Activated CD4-positive, alpha-beta T cell treated with anti-CD3 and anti-CD28 coated beads, Interleukin-10, Interleukin-2, amounts not matched to agents 100 ng/mL and 50 ng/mL, durations not matched to agents 16 hours and 8 hours (primary cell): ENCODE results near the gene TNFRSF18.

ENCODE experiments used
- DNase-seq: peaks from one replicate; pipeline ENCODE4 v3.0.0-alpha.2; 2020

The TNFRSF18 gene

DNA sequence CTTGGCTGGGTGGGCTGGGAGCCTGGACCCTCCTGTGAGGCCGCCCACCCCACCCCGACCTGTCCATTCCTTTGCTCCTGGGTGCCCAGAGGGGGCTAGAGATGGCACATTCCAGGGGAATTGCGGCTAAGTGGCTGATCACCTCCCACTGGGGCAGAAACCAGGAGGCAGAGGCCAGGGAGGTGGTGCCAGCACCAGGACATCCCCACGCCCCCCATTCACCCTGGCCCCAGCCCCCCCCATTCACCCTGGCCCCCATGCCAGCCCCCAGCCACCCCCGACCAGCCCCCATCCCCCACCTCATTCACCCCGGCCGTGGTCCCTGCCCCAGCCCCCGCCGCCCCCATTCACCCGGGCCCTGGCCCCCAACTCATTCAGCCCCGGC, 33.9 kb upstream of the TNFRSF18 start:
- DNase-seq: no peak

DNA sequence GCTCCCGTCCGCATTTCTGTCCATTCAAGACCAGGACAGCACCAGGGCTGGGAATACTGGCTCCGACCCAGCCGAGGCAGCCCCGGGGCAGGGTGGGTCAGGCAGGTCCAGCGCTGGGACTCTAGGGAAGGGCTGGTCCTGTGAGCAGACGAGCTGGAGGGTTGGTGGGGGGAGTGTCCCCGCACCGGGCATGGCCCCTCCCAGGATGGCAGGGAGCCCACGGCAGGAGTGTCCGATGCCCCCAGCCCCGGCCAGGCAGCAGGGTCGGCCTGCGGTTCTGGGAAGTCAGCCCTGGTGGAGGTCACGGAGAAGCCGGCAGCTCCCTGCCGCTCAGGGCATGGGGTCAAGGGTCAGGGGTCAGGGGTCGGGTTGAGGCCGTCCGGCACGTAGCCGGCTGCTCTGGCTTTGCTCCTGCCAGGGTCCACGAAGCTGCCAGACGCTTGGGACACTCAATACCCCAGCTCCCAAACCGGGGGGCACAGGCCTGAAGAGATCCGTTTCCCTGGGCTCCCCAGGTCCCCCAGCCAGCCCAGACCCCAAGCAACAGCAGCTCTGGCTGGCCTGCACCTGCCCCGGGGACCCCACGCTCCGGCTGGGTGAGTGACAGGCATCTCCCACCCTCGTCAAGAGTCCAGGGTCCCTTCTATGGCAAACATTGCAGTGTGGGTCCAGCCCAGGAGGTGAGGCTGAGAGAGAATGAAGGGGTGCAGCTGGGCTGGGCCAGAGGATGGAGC, 33.4 kb upstream of the TNFRSF18 start:
- no peak for DNase-seq

DNA sequence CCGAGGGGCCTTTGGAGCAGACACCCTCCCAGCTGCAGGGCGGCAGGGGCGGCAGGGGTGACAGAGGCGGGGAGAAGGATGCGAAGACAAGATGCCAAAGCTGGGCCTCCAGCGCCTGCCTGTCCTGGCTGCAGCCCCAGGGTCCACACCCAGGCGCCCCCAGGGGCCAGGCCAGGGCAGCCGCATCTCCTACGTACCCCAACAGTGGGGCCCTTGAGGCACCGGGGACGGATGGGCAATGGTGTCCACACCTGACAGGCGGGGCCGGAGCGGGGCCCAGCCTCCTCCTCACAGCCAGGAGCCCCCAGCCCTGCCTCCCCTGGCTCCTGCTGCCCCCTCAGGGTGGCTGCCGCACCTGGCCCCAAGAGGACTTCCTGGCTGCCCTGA, 32.8 kb upstream of the TNFRSF18 start:
- no peak for DNase-seq

DNA sequence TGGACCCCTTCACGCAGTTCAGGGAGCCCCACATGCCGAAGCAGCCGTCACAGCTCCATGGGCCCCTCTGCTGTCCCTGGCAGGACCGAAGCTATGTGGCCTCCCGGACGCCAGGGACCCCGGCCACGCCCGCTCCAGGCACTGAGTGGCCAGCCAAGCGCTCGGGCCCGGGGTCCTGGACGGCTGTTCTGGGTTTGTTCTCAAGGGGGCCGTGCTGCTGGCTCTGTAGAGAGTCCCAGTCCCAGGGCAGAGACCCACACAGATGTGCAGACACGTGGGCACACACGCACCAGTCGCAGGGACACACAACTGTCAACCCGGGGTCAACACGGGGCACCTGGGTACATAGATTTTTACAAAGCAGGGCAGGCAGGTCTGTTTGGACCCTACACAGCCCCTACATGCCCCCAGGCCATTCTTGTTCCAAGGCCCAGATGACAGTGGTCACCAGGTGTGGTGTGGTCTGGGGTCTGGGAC, 32.3 kb upstream of the TNFRSF18 start:
- no peak for DNase-seq

DNA sequence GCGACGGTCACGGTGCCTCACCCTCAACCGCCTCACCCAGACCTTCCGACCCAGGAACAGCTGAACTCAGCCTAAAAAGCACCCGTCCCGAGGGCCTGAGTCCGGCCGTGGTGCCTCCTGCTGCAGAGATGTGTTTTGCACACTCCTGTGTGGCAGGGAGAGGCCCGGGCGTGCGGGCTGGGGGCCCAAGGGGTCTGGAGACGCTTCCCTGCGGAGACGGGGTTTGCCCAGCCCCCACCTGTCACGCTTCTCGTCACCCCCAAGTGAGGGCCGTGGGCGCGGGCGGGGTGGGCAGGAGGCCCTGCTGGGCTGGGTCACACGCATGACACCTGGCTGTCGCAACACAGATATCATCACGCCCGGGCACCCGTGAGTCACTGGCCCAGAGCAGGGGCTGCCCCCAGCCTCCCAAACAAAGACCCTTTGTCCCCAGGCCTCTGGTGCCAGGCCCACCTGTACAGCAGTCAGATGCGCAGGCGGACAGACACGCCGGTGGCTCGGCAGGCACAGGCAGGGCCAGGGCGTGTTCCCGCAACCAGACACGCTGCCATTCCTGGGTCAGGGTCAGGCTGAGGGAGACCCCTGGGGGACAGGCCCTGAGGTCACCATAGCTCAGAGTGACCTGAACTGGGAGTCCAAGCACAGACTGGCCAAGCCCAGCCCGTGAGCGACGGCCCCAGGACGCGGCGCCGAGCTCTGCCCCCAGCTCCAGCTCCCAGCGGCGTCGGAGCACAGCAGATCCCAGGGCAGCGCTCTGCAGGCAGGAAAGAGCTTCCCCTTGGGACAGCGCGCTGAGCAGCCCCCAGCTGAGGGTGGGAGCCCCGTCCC, 31.7 kb upstream of the TNFRSF18 start:
- no peak for DNase-seq

DNA sequence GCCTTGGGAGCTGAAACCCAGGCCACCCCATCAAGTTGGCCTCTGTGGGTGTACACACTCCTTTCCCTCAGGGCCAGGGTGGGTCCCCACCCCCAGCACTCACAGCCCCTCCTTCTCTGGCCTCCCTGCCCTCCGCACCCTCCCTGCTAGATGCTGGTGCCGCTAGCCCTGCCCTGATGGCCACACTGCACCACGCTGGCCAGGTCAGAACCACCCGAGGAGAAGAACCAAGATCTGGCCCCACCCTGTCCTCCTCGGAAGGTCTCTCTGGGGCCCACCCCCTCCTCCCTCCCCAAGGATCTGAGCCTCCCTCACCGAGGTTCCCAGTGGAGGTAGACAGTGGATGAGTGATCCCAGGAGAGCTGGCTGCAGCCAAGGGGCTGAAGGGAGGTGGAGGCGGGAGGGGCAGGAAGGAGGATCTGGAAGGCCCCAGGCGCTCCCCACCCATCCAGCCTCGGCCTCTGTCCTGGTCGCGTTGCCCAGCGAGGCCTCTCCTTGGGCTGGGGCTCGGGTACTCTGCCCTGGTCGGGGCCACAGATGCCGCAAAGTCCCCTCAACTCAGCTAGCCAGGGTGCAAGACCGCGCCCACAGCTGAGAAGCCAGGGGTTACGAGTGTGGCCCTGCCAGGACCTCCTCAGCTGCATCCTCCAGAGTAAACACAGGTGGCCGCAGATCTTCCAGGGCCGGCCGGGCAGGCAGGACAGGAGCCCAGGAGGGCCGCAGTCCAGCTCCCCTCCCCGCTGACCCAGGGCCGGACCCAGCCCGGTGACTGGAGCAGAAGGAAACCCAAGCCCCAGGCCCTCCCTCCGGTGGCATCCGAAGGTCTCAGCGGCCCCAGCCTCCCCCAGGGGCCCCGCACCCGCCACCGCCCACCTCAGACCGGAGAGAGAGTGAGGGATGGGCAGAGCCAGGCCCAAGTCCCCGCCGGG, 30.8 kb upstream of the TNFRSF18 start:
- DNase-seq: no peak

DNA sequence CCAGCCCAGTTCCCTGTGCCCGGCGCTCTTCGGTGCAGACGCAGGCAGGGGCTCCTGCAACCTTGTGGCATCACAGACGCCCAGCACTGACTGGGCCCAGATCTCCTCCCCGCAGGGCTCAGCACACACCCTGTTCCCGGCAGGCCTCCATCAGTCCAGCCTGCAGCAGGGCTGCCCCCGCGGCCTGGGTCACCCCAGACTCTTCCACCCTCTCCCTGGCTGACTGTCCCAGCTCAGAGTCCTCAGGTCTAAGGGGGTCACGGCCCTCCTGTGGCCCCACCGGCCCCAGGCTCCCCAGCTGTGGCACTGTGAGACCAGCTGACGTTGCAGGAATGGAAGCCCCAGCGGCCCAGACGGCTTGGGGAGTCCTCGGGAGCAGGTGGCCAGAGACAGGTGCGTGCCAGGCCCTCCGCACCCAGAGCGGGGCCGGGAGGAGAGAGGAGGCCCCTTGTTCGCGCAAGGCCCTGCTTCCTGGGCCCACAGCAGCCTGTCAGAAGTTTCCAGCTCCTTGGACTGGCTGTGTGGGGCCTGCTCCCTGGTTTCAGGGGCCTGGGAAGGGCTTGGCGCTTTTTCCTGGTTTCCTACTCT, 29.9 kb upstream of the TNFRSF18 start:
- DNase-seq: no peak

DNA sequence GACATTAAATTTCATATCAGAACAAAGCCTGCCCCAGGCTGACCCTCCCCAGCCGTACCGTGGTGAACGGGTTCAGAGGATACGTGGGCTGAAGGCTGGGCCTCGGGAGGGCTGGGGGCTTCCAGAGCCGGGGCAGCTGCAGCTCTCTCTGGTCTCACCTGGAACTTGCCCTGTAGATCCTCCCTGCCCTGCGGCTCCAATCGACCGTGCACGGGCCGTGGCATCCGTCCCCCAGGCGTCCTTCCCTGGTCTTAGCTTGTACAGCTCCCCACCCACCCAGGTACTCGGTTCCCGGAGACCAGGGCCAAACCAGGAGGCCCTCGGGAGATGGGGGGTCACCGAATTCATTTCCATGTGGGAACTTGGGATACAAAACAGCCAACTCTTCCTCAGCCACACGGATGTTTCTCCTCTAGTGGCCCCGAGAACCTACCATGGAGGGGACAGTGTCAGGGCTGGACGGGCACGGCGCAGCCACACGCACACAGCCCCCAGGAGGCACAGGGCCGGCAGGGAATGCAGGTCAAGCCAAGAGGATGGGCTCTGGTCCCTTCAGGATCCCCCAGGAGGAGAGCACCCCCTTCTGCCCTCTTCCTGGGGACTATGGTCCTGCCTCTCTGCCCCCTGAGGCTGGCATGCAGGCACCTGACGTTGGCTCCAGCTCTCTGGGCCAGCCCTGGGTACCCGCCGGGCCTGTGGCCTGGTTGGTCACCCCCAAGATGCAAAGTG, 28.8 kb upstream of the TNFRSF18 start:
- no peak for DNase-seq

DNA sequence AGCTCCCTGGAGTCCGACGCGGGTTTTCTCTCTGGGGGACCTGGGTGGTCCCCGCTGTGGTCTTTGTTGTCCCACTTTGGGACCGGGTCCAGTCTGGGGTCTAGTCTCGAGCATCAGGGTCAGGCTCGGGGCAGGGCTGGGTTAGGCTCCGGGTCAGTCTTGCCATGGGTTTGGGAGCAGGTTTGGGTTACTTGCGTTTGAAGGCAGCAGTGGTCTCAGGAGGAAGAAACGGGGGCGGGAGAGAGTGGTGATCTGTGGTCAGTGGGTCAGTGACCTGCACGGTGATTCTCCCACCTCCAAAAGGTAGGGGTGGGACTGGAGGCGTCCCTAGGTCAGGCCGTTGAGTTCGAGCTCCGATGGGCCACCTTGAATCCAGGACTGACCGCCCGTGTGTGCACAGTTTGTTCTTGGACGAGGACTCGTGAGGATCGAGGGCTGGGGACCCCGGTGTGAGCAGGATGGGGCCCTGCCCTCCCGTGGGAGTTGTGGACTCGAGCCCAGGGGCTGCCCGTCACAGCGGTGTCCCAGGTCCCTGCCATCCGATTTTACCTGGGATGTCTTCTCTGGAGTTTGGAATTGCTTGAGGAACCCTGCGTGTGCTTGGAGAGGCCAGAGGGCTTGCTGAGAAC, 27.9 kb upstream of the TNFRSF18 start:
- DNase-seq: no peak

DNA sequence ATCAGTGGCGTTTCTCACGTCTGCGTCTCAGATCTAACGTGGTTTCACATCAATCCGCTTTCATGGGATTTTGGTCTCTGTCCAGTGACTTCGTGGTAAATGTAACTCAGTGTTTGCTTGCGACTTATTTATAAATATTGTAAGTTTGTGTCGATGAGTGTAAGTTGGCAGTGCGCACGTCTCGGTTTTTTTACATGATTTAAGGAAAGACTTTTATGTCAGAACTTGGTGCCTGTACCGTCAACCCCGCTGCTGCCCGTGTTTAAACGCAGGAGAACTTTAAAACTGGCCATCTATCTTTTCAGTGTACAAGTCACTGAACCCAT, 27.1 kb upstream of the TNFRSF18 start:
- DNase-seq: no peak

DNA sequence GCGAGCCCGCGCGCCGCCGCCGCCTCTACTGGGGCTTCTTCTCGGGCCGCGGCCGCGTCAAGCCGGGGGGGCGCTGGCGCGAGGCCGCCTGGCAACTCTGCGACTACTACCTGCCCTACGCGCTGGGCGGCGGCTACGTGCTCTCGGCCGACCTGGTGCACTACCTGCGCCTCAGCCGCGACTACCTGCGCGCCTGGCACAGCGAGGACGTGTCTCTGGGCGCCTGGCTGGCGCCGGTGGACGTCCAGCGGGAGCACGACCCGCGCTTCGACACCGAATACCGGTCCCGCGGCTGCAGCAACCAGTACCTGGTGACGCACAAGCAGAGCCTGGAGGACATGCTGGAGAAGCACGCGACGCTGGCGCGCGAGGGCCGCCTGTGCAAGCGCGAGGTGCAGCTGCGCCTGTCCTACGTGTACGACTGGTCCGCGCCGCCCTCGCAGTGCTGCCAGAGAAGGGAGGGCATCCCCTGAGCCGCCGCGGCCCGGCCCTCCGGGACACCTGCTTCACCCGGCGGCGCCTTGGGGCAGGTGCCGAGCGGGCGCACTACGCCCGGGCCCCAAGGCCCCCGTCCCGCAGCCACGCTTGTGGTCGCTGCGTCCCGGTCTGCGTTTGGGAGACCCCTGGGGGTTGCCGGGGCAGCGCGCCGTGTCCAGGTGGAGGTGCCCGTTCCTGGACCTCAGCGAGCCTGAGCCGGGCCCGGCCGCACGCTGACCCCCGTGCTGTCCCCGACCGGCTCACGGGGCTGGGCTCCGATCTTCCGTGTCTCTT, 26.6 kb upstream of the TNFRSF18 start:
- DNase-seq: no peak

DNA sequence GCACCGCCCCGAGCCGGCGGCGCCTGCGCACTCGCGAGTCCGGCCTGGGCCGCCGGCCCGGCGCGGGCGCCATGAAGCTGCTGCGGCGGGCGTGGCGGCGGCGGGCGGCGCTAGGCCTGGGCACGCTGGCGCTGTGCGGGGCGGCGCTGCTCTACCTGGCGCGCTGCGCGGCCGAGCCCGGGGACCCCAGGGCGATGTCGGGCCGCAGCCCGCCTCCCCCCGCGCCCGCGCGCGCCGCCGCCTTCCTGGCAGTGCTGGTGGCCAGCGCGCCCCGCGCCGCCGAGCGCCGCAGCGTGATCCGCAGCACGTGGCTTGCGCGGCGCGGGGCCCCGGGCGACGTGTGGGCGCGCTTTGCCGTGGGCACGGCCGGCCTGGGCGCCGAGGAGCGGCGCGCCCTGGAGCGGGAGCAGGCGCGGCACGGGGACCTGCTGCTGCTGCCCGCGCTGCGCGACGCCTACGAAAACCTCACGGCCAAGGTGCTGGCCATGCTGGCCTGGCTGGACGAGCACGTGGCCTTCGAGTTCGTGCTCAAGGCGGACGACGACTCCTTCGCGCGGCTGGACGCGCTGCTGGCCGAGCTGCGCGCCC, 25.9 kb upstream of the TNFRSF18 start, which contains the start of gene B3GALT6:
B3GALT6 (plus strand) TSS at position 30 of the 588 bp plus-strand sequence; CDS start at position 72, 42 bp downstream.
- no peak for DNase-seq

DNA sequence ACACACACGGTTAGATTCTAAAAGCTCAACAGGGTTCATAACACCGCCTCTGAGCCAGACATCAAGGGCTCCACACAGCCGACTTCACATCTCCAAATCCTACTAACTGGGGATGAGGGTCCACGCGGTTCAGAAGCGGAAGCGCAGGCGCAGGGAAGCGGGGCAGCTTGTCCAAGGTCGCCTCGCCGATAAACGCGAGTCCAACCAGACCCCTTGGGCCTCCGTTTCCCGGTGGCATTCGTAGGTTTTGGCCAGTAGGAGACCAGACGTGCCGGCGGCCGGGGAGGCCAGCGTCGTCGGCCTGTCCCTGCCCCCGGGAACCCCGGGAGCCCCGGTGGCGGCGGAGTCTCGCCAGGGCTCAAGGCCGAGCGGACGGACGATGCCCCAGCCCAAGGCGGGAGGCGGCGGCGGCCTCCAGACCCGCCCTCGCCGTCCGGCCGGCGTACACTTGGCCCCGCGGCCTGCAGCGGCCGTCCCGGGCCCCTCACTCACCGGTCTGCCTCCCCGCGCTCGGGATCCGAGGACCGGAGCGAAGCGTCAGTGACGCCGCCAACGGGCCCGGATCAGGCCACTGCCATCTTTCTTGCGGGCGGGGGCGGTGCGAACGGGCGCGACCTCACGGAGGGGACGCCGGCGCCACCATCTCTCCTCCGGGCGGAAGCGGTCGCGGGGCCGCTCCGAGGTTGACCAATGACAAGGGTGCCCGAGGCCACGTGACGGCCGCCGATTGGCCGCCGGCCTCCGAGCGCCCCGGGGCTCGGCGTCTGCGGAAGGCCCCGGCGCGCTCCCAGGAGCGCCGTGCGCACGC, 25.2 kb upstream of the TNFRSF18 start, which contains the start of gene SDF4:
SDF4 (minus strand) TSS at position 602 of the 808 bp plus-strand sequence. CDS start 3,229 bp downstream, outside the sequence.
- DNase-seq: peak; percentile 98

DNA sequence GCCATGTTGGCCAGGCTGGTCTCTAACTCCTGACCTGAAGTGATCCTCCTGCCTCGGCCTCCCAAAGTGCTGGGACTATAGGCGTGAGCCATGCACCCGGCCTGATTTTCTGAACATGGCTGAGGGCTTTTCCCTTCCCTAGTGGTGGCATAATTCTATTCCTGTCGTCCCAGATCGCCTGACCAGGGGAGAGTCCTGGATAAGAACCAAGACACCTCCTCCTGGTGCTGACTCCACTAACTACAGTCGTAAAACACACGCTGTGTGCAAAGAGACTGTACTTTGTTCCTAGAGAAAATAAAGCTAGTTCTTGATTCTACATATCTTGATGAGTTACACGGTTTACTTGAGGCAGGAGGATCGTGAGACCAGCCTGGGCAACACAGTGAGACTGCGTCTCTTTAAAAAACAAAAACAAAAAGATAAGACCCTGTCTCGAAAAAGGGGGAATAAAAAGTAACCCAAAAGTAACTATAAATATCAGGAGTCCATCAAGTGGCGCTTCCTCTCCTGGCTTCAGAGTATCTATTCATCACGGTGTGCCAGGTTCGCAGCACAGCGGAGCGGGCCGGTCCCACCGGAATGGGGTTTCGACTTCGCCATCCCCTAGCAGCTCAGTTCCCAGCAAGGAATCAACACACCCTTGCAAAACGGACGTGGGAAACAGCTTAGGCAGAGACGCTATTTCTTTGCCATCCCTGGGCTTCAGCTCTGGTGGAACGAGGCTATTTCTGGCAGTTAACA, 24.4 kb upstream of the TNFRSF18 start:
- DNase-seq: peak; percentile 30

DNA sequence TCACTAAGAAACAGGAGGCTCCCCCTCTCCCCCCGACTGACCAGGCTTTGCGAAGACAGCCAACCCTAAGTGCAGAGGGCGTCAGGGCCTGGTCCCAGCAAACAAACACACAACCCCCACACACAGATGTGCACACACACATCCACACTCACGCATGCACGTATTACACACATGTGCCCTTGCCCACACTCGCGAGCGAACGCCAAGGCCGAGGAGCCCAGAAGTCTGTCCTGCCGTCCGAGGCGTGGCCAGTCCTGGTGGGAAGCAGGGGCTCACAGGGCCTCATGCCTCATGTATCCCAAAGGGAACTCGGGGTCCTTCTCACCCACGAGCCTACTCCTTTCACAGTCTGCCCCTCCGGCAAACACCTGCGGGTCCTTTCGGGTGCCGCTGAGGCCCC, 23.4 kb upstream of the TNFRSF18 start:
- DNase-seq: no peak

DNA sequence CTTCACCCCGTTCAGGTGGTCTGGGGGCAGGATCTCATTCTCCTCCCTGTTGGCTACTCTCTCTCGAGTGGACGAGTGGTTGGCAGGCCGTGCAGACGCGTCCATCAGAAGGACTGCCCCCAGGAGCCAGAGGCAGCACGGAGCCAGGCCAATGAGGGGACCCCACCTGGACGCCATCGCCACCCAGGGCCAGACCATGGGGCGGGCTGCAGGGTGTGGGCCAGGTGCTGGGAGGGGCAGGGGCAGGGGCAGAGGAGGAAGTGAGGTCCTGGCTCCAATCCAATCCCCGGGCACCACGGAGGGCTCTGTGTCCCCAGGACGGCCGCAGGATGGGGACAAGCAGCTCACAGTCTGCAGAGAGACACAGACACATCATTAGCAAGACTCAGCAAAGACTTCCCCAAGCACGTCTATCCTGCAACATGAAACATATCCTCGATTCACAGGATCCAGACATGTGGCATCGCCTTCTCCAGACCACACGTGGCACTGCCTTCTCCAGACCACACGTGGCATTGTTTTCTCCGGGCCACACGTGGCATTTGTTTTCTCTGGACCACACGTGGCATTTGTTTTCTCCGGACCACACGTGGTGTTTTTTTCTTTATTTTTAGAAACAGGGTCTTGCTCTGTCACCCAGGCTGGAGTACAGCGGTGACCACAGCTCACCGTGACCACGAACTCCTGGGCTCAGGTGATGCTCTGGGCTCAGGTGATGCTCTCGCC, 22.4 kb upstream of the TNFRSF18 start:
- no peak for DNase-seq

DNA sequence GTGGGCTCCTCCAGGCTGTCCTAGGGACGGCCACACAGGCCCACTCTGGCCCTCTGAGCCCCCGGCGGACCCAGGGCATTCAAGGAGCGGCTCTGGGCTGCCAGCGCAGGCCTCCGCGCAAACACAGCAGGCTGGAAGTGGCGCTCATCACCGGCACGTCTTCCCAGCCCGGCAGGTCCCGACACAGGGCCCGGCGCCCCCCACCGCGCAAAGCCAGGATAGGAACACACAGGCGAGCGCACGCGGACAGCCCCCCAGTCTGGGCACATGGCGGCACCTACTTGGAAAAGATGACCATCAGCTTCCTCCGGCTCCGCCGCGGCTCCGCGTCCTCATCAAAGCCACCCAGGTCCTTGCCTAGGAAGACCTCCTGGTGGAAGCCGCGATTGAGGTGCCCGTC, 21.8 kb upstream of the TNFRSF18 start:
- DNase-seq: no peak

DNA sequence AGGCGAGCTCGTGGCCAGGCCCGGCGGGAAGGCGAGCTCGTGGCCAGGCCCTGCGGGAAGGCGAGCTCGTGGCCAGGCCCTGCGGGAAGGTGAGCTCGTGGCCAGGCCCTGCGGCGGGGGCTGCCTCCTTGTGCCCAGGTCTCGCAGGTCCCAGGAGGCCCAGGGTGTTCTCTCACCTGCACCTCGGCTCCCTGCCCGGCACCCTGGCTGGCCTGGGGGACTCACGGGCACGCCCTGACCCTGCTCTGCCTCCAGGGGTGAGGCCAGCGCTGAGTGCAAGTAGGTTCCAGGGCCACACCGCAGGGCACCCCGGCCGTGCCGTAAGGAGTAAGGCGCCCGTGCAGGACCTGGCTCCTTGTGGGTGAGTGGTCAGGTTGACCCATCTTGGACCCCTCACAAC, 21.0 kb upstream of the TNFRSF18 start:
- no peak for DNase-seq
